ENCODE measurements around the gene FKBP11.
"Not testable (repeated sequence)": the region's sequence is repeated elsewhere in the genome, so short reads cannot be mapped to it uniquely, and the experiment has no call there.

Gene FKBP11

DNA sequence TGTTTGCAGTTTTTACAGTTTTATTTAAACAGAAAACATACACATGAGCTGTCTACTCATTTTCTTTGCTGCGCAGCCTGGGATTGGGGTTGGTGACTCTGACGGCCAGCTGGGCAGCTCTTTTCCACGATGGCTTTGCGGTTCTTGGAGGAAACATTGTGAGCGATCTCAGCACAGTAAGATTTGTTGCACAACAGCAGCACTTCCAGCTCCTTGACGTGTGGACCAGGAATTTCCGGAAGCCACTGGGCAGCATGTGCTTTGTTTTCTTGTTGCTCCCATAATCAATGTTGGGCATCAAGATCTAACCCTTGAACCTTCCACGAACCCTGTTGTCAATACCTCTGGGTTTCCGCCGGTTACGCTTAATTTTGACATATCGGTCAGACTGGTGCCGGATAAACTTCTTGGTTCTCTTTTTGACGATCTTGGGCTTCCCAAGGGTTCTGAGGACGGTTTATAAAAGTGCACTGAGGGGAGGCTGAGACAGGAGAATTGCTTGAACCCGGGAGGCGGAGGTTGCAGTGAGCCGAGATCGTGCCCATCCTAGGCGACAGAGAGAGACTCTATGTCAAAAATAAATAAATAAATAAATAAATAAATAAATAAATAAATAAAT, 21.8 kb downstream of the FKBP11 start:
- peak; percentile 57 for DNase-seq

DNA sequence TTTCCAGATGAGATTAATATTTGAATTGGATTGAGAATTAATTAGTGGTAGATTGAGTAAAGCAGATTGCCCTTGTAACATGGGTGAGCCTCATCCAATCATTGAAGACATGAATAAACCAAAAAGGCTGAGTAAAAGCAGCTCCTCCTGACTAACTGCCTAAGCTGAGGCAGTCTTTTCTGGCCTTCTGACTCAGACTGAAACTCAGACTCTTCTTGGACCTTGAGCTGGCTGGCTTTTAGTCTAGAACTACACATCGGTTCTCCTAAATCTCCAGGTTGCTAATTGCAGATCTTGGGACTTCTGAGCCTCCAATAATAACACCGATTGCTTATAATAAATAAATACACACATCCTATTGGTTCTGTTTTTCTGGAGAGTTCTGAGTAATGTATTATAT, 24.0 kb downstream of the FKBP11 start:
- peak; percentile 35 for DNase-seq

DNA sequence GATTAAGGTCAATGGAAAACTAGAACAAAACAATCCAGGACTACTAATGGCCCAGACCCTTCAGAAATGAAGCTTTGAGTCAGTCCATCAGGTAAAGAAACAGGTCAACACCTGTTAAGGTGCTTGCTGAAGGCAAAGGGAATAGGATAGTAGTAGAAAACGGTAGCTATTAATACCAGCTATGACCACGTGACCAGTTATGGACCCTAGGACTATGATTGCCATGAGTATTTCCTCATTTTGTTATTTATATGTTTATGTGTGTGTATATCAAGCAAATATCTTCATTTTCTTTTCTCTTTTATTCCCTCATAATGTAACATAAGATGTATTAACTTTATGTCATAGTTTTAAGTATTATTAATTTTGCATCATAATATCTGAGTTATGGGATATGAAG, 25.6 kb downstream of the FKBP11 start:
- no peak for DNase-seq

DNA sequence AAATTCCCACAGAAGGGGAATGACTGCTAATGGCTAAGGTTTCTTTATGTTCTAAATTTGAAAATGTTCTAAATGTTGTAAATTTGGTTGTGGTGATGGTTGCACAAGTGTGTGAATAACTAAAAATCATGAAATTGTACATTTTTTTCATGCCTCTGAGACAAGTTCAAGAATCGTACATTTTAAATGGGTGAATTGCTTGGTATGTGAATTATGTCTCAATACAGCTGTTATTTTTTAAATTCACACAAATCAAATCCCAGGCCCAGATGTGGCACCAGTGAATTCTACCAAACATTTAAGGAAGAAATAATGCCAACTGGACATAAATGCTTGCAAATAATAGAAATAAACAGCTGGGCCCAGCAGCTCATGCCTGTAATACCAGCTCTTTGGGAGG, 31.0 kb downstream of the FKBP11 start:
- DNase-seq = no peak

DNA sequence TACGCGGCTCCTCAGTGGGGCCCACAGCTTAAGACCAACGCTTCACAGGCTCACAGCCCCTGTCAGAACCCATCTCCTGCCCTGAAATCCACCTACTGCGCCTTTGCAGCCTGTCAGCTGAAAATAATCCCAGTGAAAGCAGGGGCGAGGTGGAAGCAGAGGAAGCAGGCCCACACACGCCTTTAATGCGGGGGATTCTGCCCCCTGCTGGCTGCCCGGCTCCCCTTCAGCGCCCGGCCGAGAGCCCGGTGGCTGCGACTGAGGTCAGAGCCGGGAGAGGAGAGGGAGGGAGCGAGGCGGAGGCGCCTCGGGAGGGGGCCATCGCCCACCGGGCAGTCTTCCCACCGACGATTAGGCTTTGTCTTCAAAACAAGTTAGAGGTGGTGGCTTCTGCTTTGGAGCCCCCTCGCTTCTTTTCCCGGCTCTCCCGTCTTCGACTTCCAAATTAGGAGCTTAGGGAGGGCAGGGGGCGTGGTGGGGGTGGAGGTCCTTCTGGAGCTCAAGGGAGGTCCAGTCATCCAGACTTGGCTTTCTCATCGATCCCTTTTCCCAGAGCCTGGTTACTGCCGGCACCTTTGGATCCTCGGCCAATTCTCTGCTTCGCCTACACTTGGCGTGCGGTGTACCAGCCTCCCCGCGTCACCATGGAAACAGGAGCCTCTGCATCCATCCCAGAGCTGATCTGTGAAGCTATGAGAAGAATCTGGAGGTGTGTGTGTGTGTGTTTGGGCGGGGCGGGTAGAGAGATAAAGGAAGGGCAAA, 34.5 kb downstream of the FKBP11 start:
- peak; percentile 87 for DNase-seq

DNA sequence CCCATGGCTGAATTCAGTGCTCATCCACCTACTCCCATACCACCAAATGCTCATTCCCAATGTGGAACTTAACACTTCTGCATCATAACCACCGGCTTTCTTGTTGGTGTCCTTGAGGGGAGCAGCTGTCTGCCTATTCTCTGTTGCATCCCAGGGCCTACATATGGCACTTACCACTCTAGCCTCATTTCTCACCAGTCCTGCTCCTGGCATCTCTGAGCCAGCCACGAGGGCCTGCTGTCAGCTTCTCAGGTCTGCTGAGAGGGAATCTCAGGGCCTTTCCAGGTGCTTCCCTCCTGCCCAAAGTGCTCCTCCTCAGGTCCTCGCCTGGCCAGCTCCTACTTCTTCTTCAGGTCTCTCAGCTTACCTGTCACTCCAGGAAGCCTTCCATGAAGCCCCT, 35.6 kb downstream of the FKBP11 start:
- no peak for DNase-seq

DNA sequence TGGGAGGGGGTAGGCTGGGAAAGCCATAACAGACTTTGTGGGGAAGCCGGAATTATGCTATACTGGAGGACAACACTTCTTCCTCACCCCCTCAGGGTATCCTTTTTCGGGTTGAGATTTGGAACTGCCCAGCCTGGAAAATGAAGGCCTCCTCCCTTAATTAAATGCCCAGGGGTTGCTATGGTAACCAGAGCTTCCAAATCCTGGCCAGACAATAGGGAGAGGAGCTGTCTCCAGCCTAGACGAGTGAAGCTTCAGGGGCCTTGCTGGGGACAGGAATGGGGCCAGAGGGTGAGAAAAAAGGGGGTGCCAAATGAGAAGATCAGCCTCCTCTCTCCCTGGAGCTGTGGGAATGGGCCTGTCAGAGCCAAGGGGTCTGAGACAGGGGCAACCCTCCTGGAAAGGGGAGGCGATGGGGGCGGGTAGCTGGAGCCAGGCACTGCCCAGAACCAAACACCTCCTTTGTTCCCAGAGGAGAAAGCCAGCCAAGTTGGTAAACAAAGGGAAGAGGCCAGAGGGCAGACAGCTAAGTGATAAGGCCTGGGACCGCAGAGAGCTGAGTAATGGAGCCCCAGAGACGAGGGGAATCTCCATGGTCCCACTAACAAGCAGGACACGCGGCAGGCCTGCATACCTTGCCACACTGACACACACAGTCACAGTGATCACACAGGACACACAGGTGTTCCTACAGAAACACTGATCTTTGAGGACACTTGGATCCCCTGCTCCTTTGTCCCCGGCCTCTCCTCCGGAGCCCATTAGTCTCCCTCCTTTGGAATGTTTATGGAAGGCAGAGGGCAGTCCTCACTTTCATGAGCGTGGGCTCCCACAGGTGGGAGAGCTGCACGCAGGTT, 41.8 kb downstream of the FKBP11 start:
- no peak for DNase-seq

DNA sequence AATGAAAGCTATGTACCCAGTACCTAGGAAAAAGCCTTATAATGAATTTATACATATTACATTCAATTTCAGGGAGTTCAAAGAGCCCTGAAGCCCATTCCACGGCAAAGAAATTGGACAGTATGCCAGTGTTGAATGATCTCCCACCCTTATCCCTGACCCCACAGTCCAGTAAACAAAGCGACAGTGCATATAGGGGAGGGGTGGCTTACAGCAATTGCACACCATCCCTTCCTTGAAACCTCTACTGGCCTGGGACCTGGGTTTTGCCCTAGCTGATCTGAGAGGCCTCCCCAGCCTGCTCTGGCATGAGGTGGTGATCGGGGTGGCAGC, 42.4 kb downstream of the FKBP11 start:
- no peak for DNase-seq

DNA sequence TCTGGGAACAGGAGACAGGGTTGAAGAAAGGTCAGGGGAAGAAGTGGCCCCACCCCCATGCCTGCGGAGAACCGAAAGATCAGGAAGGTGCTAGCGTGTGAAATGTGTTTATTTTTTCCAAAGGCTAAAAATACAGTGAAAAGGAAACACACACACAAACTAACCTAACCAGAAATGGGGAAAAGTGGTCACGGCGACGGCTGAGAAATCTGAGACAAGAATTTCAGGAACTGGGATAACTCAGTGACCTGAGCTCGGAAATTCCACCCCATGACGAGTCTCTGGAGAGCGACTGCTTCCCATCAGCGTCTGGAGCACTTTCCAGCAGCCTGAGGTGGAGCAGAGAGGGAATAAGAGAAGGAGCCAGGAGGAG, 43.0 kb downstream of the FKBP11 start:
- peak; percentile 72 for DNase-seq

DNA sequence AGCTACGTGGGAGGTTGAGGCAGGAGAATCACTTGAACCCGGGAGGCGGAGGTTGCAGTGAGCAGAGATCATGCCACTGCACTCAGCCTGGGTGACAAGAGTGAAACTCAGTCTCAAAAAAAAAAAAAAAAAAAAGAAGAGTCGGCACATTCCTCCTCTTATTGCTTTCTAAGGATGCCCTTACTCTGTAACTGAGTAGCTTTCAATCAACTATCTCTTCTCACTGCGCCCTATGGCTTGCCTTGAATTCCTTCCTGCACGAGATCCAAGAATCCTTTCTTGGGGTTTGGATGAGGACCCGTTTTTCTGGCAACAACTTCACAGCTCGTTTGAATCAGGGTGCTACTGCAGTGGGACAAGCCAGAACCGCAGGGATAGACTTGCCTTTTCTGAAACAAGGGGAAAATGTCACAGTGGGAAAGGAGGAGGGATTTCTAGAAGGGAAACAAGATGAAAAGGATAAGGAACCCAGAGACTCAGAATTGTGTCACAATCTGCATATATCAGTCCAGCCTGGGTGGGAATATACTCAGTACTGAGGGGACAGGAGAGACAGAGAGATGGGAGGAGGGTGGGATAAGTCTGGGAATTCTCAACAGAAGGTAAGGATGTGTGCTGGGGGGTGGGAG, 43.5 kb downstream of the FKBP11 start:
- no peak for DNase-seq

DNA sequence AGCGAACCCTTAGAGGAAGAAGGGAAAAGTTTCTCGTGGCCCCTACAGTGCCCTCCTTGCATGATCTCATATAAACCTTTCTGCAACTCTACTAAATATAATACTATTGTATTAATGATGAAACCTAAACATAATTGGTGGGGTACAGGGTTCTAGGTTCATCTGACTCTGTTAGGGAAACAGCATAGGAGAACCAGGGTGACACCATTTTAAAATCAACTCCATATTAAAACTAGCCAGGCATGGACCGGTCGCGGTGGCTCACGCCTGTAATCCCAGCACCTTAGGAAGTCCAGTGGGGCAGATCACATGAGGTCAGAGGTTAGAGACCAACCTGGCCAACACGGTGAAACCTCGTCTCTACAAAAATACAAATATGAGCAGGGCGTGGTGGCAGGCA, 44.6 kb downstream of the FKBP11 start:
- DNase-seq = no peak

DNA sequence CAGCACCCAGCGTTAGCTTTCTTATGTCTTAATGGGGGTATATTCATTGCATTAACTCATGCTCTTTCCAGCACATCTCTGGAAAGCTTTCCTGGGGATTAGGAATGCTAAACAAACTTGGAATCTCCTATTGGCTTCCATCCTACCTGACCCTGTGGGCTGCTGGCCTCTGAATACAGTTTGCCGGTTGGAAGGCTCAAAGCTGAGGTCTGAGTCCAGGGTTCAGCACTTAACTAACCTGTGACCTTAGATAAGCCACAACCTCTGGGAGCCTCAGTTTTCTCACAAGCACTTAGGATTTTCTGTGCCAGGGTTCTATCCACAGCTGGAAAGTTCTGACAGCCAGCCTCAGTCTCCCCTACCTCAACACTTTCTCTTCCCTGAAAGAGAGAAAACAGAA, 46.7 kb downstream of the FKBP11 start:
- DNase-seq = no peak

DNA sequence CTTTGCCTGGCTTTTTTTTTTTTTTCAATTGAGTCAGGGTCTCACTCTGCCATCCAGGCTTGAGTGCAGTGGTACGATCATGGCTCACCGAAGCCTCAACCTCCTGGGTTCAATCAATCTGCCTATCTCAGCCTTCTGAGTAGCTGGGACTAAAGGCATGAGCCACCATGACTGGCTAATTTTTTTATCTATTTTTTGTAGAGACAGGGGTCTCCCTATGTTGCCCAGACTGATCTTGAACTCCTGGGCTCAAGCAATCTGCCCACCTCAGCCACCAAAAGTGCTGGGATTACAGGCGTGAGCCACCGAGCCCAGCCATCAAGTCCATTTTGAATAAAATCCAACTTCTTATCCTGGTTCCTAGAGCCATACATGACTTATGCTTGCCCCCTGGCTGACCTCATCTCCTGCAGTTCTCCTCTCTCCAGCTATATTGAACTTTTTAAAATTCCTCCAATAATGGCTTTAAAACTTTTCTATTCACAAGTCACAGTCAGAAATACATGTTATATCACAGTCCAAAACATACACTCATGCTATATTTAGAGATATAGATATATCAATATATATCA, 49.3 kb downstream of the FKBP11 start:
- DNase-seq = no peak

DNA sequence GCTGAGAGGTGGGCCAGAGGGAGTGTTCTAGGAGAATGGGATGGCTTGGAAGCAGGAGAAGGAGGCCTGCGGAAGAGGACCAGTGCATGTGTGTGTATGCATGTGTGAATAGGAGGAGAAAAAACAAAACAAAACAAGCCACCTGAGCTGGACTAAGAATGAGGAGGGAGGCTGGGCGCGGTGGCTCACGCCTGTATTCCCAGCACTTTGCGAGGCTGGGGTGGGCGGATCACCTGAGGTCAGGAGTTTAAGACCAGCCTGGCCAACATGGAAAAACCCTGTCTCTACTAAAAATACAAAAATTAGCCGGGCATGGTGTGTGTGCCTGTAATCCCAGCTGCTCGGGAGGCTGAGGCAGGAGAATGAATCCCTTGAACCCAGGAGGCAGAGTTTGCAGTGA, 51.8 kb downstream of the FKBP11 start:
- not testable (repeated sequence) for DNase-seq

DNA sequence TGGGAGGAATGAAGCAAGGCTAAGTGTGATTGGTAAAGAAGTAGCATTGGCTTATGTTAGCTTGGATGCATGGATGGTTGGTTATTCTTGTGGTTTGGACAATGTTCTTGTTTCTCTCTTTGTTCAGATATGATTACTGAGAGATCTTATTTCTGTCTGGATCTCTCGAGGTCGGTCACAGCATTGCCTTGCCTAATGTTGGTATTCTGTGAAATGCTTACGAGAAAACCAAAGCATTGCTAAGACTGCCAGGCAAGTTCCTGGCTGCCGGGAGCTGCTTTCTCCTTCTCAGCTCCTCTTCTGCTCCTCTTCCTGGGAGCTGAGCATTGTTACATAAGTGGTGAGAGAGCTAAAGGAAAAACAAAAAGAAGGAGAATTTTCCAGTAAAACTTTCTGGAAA, 52.2 kb downstream of the FKBP11 start:
- DNase-seq = no peak

Data from suppressor macrophage treated with lipopolysaccharide for 4 hours (primary cell).